WTC11 (cell line): Measurements from ENCODE around the gene TMEM121. TPM values are rescaled to one million over a fixed set of nuclear protein-coding genes. Genes with fewer than 3 reads are reported as not detected.
"Not testable (repeated sequence)": the region's sequence is repeated elsewhere in the genome, so short reads cannot be mapped to it uniquely, and the experiment has no call there.

Source experiments
- ATAC-seq: fragments of 200-7000 bp; cut with Tn5 transposase; 2 replicates; pipeline ENCODE4 v1.10.0; 2021; ENCODE audit warnings: mild to moderate bottlenecking, moderate library complexity
- CTCF ChIA-PET: fragments of 300-600 bp; sonication (Branson Sonifier 250); formaldehyde crosslinking; loops from one replicate; lab custom pipeline; 2021; ENCODE audit warnings: antibody characterized with exemption; lab: Charles Lee
- POLR2A ChIA-PET: fragments of 350-600 bp; sonication (Branson Sonifier 250); formaldehyde crosslinking; loops from one replicate; lab custom pipeline; 2021; ENCODE audit warnings: antibody characterized with exemption; lab: Charles Lee
- DNase-seq: peaks from one replicate; pipeline ENCODE4 v3.0.0; 2021; ENCODE audit warnings: low spot score
- H3K27ac Mint-ChIP-seq: 2 replicates; pipeline ENCODE4 v1.8.0; 2021; ENCODE audit warnings: mixed read lengths
- H3K27me3 Mint-ChIP-seq: 2 replicates; pipeline ENCODE4 v1.8.0; 2021; ENCODE audit warnings: low read depth, mild to moderate bottlenecking, moderate library complexity, mixed read lengths
- H3K36me3 Mint-ChIP-seq: 2 replicates; pipeline ENCODE4 v1.8.0; 2021; ENCODE audit warnings: mixed read lengths
- H3K4me1 Mint-ChIP-seq: 2 replicates; pipeline ENCODE4 v1.8.0; 2022; ENCODE audit warnings: mixed read lengths
- H3K4me3 Mint-ChIP-seq: 2 replicates; pipeline ENCODE4 v1.8.0; 2021; ENCODE audit warnings: mild to moderate bottlenecking, moderate library complexity, mixed read lengths
- H3K9me3 Mint-ChIP-seq: 2 replicates; pipeline ENCODE4 v1.8.0; 2021; ENCODE audit warnings: mixed read lengths
- FOXK1 ChIP-seq: sonication (generic); formaldehyde crosslinking; IDR thresholded peaks from 2 replicates; pipeline ENCODE4 v1.8.0; 2022; ENCODE audit warnings: mild to moderate bottlenecking, moderate library complexity, missing genetic modification reagents
- MYBL2 ChIP-seq: sonication (generic); formaldehyde crosslinking; IDR thresholded peaks from 2 replicates; pipeline ENCODE4 v1.8.1; 2023; ENCODE audit warnings: mild to moderate bottlenecking, moderate library complexity, missing genetic modification reagents
- ZNF263 ChIP-seq: sonication (generic); formaldehyde crosslinking; IDR thresholded peaks from 2 replicates; pipeline ENCODE4 v1.8.1; 2022; ENCODE audit warnings: low read depth, mild to moderate bottlenecking, moderate library complexity, missing genetic modification reagents
- ZNF317 ChIP-seq: sonication (generic); formaldehyde crosslinking; IDR thresholded peaks from 2 replicates; pipeline ENCODE4 v1.8.1; 2023; ENCODE audit warnings: low read depth, mild to moderate bottlenecking, moderate library complexity, missing genetic modification reagents, borderline replicate concordance
- total RNA-seq: library from RNA; stranded (reverse); gene quantifications from 3 replicates; pipeline ENCODE4 v1.2.3, GENCODE V29; 2021
- TF ChIP-seq, protein P1 (sequence below): sonication (generic); formaldehyde crosslinking; IDR thresholded peaks from 2 replicates; pipeline ENCODE4 v1.8.0; 2022; ENCODE audit warnings: mild to moderate bottlenecking, missing genetic modification reagents

The TMEM121 gene
- total RNA-seq, 1 experiment from 2014 or later = 0.81 TPM

DNA sequence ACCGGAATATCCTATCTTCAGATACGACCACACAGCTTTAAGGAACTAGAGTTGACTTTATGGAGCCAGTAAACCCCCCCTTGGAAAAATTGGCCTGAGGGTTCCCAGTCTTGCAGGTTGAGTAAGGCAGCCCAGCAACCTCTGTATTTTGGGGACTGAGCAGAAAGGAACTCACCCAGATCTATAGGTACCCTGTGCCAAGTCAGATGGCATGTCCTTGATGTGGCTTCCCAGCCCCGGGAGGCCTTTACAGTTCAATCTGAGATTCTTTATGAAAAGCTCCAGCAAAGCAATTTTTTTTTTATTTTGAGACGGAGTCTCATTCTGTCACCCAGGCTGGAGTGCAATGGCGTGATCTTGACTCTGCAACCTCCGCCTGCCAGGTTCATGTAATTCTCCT, 27.6 kb downstream of the TMEM121 start:
- Mint-ChIP-seq H3K4me3 (no peak overlapping the region), H3K9me3 (peaks cover 69% of the 10 kb centered on the region), H3K4me1 (no peaks in the 10 kb centered on the region), H3K27me3 (peaks cover 16% of the 10 kb centered on the region), H3K36me3 (peaks cover 55% of the 10 kb centered on the region)
- POLR2A ChIA-PET = no interaction called here
- ATAC-seq (no peak), DNase-seq (no peak)
- CTCF ChIA-PET = no interaction called here
- TF ChIP-seq, protein P1, sequence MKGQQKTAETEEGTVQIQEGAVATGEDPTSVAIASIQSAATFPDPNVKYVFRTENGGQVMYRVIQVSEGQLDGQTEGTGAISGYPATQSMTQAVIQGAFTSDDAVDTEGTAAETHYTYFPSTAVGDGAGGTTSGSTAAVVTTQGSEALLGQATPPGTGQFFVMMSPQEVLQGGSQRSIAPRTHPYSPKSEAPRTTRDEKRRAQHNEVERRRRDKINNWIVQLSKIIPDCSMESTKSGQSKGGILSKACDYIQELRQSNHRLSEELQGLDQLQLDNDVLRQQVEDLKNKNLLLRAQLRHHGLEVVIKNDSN (CRISPR knock-in tag) = no peak
- TF ChIP-seq ZNF263 (CRISPR knock-in tag) = no peak
- TF ChIP-seq, all 79 proteins: peak for 0
- H3K27ac Mint-ChIP-seq = no peak overlapping the region

DNA sequence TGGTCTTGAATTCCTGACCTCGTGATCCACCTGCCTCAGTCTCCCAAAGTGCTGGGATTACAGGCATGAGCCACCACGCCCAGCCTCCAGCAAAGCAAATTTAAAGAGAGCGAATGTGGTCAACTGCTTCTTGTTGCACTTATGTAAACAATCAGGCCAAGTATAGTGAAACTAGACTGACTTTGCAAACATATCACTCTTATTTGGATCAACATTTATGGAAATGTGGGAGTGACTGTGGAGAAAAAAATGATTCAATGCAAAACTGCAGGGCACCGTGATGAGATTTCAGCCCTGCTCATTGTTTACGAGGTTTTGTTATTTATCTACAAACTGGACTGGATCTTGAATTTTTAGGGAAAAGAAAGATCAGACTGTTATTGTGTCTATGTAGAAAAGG, 28.1 kb downstream of the TMEM121 start:
- H3K4me1 Mint-ChIP-seq = no peaks in the 10 kb centered on the region
- H3K4me3 Mint-ChIP-seq = no peak overlapping the region
- H3K27me3 Mint-ChIP-seq = peaks cover 16% of the 10 kb centered on the region
- H3K36me3 Mint-ChIP-seq = peaks cover 52% of the 10 kb centered on the region
- DNase-seq (no peak), ATAC-seq (no peak)
- POLR2A ChIA-PET = no interaction called here
- H3K27ac Mint-ChIP-seq = no peak overlapping the region
- no peak for TF ChIP-seq MYBL2
- TF ChIP-seq ZNF317 (CRISPR knock-in tag) = no peak
- TF ChIP-seq, protein P1 (CRISPR knock-in tag) = no peak
- TF ChIP-seq FOXK1 = no peak
- peaks cover 64% of the 10 kb centered on the region for H3K9me3 Mint-ChIP-seq
- CTCF ChIA-PET = no interaction called here

DNA sequence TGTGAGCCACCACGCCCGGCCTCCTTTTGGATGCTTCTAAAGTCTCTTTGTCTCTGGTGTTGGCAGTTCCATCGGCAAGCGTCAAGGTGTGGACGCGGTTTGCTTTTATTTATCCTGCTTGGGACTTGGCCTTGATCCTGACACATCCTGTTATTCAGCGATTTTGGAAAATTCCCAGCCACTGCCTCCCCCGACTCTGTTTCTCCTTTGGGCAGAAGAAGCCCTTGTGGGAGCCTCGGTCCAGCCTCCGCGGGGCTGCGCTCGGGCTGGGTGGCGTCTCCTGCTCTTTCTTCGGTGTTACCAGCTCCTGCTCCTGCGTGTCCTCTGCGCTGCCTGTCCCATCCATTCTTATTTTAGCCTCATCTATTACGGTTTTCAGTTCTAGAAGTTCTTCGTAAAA, 31.3 kb downstream of the TMEM121 start:
- H3K27me3 Mint-ChIP-seq, ATAC-seq, H3K4me1 Mint-ChIP-seq, CTCF ChIA-PET, DNase-seq, POLR2A ChIA-PET, H3K4me3 Mint-ChIP-seq, H3K27ac Mint-ChIP-seq: not testable (repeated sequence)
- H3K36me3 Mint-ChIP-seq = peaks cover 36% of the 10 kb centered on the region
- H3K9me3 Mint-ChIP-seq = peaks cover 44% of the 10 kb centered on the region

DNA sequence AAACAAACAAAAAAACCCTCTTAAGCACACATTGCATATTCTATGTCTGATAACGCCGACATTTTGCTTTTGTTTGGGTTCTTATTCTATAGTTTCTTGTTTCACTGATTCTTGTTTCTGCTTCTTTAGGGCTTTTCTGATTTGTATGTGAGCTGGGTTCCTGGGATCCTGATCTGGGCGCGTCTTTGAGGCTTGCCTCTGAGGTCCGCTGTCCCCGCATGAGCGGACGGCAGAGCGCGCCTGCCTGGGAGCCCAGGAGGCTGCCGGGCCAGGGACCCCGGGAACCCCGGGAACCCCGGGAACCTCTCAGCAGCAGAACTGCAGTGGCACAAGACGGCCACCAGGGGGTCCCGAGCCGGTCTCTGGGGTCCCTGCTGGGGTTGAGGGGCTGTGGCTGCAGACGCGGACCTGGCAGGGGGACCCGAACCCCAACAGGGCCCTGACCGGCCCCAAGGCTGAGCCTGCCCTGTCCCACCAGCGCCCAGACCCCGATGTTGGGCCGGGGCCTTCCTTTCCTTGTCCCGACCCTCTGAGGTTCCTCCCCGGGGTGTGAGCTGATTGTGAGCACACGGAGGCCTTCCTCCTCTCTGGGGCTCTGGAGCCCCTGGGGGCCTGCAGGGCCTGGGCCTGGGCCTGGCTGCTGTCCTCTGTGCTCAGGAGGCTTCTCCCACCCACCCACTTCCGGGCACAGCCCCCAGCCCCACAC, 32.2 kb downstream of the TMEM121 start:
- CTCF ChIA-PET, H3K4me1 Mint-ChIP-seq, H3K27me3 Mint-ChIP-seq, H3K27ac Mint-ChIP-seq, POLR2A ChIA-PET, H3K4me3 Mint-ChIP-seq, DNase-seq: not testable (repeated sequence)
- peak; percentile 29; the same call in 1 of the 2 replicates for ATAC-seq
- H3K36me3 Mint-ChIP-seq = peaks cover 38% of the 10 kb centered on the region
- H3K9me3 Mint-ChIP-seq = peaks cover 46% of the 10 kb centered on the region

DNA sequence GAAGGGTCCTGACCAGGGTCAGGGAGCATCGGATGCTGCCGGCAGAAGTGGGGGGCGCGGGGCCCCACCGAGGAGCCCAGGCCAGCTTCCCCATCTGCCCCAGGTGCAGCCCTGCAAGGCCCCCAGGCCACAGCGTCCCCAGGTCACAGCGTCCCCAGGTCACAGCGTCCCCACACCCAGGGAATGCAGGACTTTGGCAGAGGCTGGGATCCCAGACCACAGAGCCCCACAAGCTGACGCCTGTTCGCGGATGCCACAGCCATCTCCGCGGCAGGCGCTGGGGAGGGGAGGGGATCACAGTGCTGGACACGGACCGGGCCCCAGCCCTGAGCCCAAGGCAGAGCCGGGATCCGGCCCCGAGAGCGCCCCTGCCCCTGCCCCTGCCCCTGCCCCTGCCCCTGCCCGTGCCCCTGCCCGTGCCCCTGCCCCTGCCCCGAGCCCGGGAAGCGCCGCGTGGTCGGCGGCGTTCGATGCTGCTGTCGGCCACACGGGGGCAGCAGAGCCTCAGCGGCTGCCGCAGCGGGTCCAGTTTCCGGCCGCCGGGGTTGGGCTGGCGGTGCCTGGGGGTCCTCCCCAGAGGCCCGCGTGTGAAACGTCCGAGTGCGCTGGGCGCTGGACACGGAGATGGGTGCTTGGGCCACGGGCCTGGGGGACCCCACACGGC, 33.1 kb downstream of the TMEM121 start:
- CTCF ChIA-PET, ATAC-seq, H3K4me1 Mint-ChIP-seq, H3K27ac Mint-ChIP-seq, POLR2A ChIA-PET, H3K27me3 Mint-ChIP-seq, H3K4me3 Mint-ChIP-seq, DNase-seq: not testable (repeated sequence)
- Mint-ChIP-seq H3K36me3 (peaks cover 32% of the 10 kb centered on the region), H3K9me3 (peaks cover 38% of the 10 kb centered on the region)

DNA sequence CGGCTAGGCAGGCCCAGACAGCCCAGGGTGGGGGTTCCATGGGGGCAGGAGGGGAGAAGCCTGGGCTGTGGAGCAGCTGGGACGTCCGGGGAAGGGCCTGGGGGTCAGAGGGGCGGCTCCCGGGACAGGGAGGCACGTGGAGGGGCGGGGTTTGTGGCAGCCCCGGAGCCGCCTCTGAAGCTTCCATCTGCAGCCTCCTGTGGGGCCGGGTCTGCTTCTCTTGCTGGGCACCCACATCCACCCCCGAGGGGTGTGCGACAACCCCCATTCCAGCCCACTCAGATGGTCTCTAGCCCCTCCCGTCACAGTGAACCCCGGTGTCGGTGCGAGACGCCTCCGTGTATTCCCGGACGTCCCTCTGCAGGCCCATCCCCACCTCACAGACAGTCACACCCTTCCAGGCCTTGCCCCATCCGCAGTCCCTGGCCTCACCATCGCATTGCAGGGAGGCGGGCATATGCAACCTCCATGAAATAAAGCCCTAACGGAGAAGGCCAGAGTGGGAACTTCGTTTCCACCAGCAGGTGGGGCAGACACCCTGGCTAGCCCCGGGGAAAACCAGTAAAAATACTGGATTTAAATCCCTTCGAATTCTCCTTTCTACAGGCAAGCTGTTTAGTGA, 33.8 kb downstream of the TMEM121 start:
- DNase-seq, POLR2A ChIA-PET, H3K27ac Mint-ChIP-seq, H3K4me1 Mint-ChIP-seq, CTCF ChIA-PET, H3K27me3 Mint-ChIP-seq, H3K4me3 Mint-ChIP-seq, ATAC-seq: not testable (repeated sequence)
- H3K9me3 Mint-ChIP-seq = peaks cover 34% of the 10 kb centered on the region
- H3K36me3 Mint-ChIP-seq = peaks cover 28% of the 10 kb centered on the region

DNA sequence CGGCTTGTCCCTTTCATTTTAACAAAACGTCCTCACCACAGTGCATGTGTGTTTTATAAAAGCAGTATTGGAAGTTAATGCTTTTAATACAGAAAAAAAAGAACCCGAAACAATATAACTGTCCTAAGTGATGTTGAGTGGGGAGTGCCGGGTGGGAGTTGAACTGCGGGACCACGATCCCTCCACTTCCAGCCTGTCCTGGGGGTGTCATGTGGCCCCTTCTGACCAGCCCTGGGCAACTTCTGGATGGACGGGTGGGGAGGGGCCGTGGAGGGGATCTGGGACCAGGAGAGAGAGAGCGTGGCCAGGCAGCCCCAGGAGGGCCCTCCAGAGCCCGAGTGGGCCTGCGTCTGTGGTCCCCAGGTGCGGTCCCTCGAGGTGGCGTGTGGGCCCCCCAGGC, 35.0 kb downstream of the TMEM121 start:
- POLR2A ChIA-PET, H3K27ac Mint-ChIP-seq, H3K27me3 Mint-ChIP-seq, H3K4me3 Mint-ChIP-seq, CTCF ChIA-PET, ATAC-seq, DNase-seq, H3K4me1 Mint-ChIP-seq: not testable (repeated sequence)
- H3K36me3 Mint-ChIP-seq = peaks cover 24% of the 10 kb centered on the region
- peaks cover 26% of the 10 kb centered on the region for H3K9me3 Mint-ChIP-seq
